Peyer's patch (tissue), 4 donors: ENCODE measurements around the gene ARPC3. TPM values are rescaled to one million over a fixed set of nuclear protein-coding genes. Genes with fewer than 3 reads are reported as not detected.
A peak's percentile ranks its signal among the peaks of the same experiment; 100 is the strongest.
"Not testable (repeated sequence)": the region's sequence is repeated elsewhere in the genome, so short reads cannot be mapped to it uniquely, and the experiment has no call there.

Experiments
- DNase-seq, 3 donors: peaks; one replicate each; pipeline ENCODE4 v3.0.0-alpha.2; 2017 to 2019
- H3K27ac ChIP-seq, 4 donors: fragments of 200-600 bp; sonication (generic); one replicate each; pipeline ENCODE4 v1.5.1; 2016 to 2019
- H3K27me3 ChIP-seq, 2 donors: fragments of 200-600 bp; sonication (generic); one replicate each; pipeline ENCODE4 v1.5.1; 2019
- H3K36me3 ChIP-seq, 3 donors: fragments of 200-600 bp; sonication (generic); one replicate each; pipeline ENCODE4 v1.5.1; 2016 to 2019
- H3K4me1 ChIP-seq, 4 donors: fragments of 200-600 bp; sonication (generic); one replicate each; pipeline ENCODE4 v1.5.1; 2016 to 2019
- H3K4me3 ChIP-seq, 4 donors: fragments of 200-600 bp; sonication (generic); 1 replicate in 3 of 4; 2 replicates in 1 of 4; pipeline ENCODE4 v1.5.1; 2016 to 2019; ENCODE audit warnings: mild to moderate bottlenecking in 1 of 4
- H3K9me3 ChIP-seq, 4 donors: fragments of 200-600 bp; sonication (generic); one replicate each; pipeline ENCODE4 v1.5.1; 2016 to 2019; ENCODE audit warnings: mild to moderate bottlenecking in 1 of 4
- CTCF ChIP-seq, 6 experiments: fragments of 450-650 bp in 4 of 6; fragments of 200-600 bp in 2 of 6; sonication (generic) in 1 of 6; IDR thresholded peaks; one replicate each; pipeline ENCODE4 v1.5.1; 2017 to 2019; ENCODE audit warnings: antibody characterized with exemption in 6 of 6, mild to moderate bottlenecking in 3 of 6, moderate library complexity in 1 of 6
- POLR2A ChIP-seq, 2 donors: fragments of 450-650 bp; IDR thresholded peaks; one replicate each; pipeline ENCODE4 v1.5.1; 2017; ENCODE audit warnings: antibody characterized with exemption in 2 of 2, mild to moderate bottlenecking in 2 of 2, moderate library complexity in 2 of 2
- total RNA-seq, 4 donors: library from RNA; depleted of rRNA; stranded (reverse); fragments of >200 nt; gene quantifications; one replicate each; pipeline ENCODE4 v1.1.0, GENCODE V29; 2016

ARPC3 gene
- total RNA-seq, 4 donors from 2014 or later = 224 to 314 (median 267) TPM

- DNase-seq = no peak
- Histone ChIP-seq H3K4me3 (no peak overlapping the region), H3K9me3 (no peaks in the 10 kb centered on the region), H3K4me1 (peaks cover 0 to 22% (median 11%) of the 10 kb centered on the region in 4 donors), H3K27me3 (no peaks in the 10 kb centered on the region), H3K36me3 (peaks cover 0 to 16% (median 0%) of the 10 kb centered on the region in 3 donors), H3K27ac (no peak overlapping the region)
- TF ChIP-seq CTCF (IDR thresholded peaks at IDR 0.05) (no peak), POLR2A (IDR thresholded peaks at IDR 0.05) (no peak)
Measured at GRCh38 chr12:110451263-110451662, 1.1 kb upstream of the ARPC3 start.

GRCh38 chr12:110444455-110444854 lies 5.7 kb downstream of the ARPC3 start:
- Histone ChIP-seq H3K4me3 (no peak overlapping the region), H3K27me3 (no peaks in the 10 kb centered on the region), H3K4me1 (peaks cover 0 to 22% (median 11%) of the 10 kb centered on the region in 4 donors), H3K9me3 (no peaks in the 10 kb centered on the region), H3K36me3 (peaks cover 0 to 59% (median 0%) of the 10 kb centered on the region in 3 donors), H3K27ac (no peak overlapping the region)
- no peak for DNase-seq
- no peak for TF ChIP-seq POLR2A (IDR thresholded peaks at IDR 0.05)
- TF ChIP-seq CTCF (IDR thresholded peaks at IDR 0.05) = no peak

DNA sequence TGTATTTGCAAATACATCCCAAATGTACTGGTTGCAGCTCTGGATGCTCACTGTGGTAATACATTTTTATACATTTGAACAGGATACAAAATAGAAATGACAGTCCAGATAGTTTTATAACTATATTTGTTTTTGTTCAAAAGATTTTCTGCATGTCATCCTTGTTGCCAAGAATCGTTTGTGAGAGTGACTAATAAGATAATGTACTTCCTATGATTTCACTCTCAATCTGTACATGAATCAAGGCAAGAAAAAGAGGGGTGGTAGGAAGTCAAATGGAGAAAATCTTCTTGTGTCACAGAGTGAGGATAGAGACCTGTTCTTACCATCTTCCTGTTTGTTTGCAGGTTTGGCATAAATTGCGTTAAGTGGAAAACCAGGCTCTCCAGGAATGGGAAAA lies 13.9 kb downstream of the ARPC3 start:
- Histone ChIP-seq H3K9me3 (no peaks in the 10 kb centered on the region), H3K27me3 (no peaks in the 10 kb centered on the region), H3K4me1 (no peaks in the 10 kb centered on the region), H3K36me3 (peaks cover 0 to 72% (median 0%) of the 10 kb centered on the region in 3 donors), H3K27ac (no peak overlapping the region), H3K4me3 (no peak overlapping the region)
- TF ChIP-seq POLR2A (IDR thresholded peaks at IDR 0.05) (no peak), CTCF (IDR thresholded peaks at IDR 0.05) (no peak)
- no peak for DNase-seq

GRCh38 chr12:110431957-110432587 lies 18.1 kb downstream of the ARPC3 start:
- TF ChIP-seq CTCF (IDR thresholded peaks at IDR 0.05) (no peak), POLR2A (IDR thresholded peaks at IDR 0.05) (no peak)
- Histone ChIP-seq H3K9me3 (no peaks in the 10 kb centered on the region), H3K4me1 (no peaks in the 10 kb centered on the region), H3K36me3 (peaks cover 0 to 30% (median 0%) of the 10 kb centered on the region in 3 donors), H3K27me3 (no peaks in the 10 kb centered on the region), H3K4me3 (peak overlapping the region; percentile 41 to 62 (median 51)), H3K27ac (peak overlapping the region in 2 of 4 donors; percentile 75)
- peak in 1 of 3 donors; percentile 46 for DNase-seq

DNA sequence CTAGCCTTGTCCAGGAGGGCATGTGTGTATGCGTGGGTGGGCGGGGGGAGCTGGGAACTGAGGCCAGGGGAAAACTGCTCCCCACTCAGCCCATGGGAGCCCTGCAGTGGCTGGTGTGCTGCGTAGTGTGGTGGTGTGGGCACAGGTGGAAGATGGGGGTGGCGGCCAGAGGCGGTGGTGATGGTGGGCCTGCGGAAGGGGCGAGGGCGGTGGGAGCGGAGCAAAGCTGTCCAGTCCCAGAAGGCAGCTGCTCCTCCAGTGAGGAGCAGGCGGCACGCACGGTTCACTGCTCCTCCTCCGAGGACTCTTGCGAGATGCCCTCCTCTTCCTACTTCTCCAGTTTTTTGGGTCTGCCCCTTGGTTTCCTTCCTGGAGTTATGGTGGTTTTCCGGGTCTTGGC lies 20.5 kb downstream of the ARPC3 start:
- not testable (repeated sequence) for H3K27ac ChIP-seq, H3K4me3 ChIP-seq, H3K9me3 ChIP-seq, H3K36me3 ChIP-seq, H3K27me3 ChIP-seq, H3K4me1 ChIP-seq
- peak in 1 of 3 donors; percentile 43 for DNase-seq

- H3K4me3 ChIP-seq = no peak overlapping the region
- H3K9me3 ChIP-seq = no peaks in the 10 kb centered on the region
- no peak for TF ChIP-seq CTCF (IDR thresholded peaks at IDR 0.05)
- no peak for TF ChIP-seq POLR2A (IDR thresholded peaks at IDR 0.05)
- no peaks in the 10 kb centered on the region for H3K27me3 ChIP-seq
- H3K27ac ChIP-seq = no peak overlapping the region
- H3K36me3 ChIP-seq = no peaks in the 10 kb centered on the region
- no peak for DNase-seq
- H3K4me1 ChIP-seq = no peaks in the 10 kb centered on the region
Measured at GRCh38 chr12:110426406-110426805, 23.7 kb downstream of the ARPC3 start.
